Parathyroid adenoma (tissue), 2 donors: ENCODE results near the gene RPS6KC1.
"Not testable (repeated sequence)": the region's sequence is repeated elsewhere in the genome, so short reads cannot be mapped to it uniquely, and the experiment has no call there.

Source experiments
- H2AFZ ChIP-seq: fragments of 300-600 bp; sonication (generic); one replicate; pipeline ENCODE4 v1.7.0; 2017; ENCODE audit warnings: antibody characterized with exemption, mild to moderate bottlenecking
- H3K27ac ChIP-seq: fragments of 300-600 bp; sonication (generic); one replicate; pipeline ENCODE4 v1.7.0; 2017
- H3K27me3 ChIP-seq: fragments of 300-600 bp; sonication (generic); one replicate; pipeline ENCODE4 v1.7.0; 2017; ENCODE audit warnings: low read length; ENCODE audit not compliant: control insufficient read depth, insufficient read depth
- H3K36me3 ChIP-seq: fragments of 300-600 bp; sonication (generic); one replicate; pipeline ENCODE4 v1.7.0; 2017; ENCODE audit warnings: low read length; ENCODE audit not compliant: control insufficient read depth, insufficient read depth
- H3K4me1 ChIP-seq: fragments of 300-600 bp; sonication (generic); one replicate; pipeline ENCODE4 v1.7.0; 2017; ENCODE audit warnings: control low read depth
- H3K4me2 ChIP-seq: fragments of 300-600 bp; sonication (generic); one replicate; pipeline ENCODE4 v1.7.0; 2017; ENCODE audit warnings: low read length
- H3K4me3 ChIP-seq: fragments of 300-600 bp; sonication (generic); one replicate; pipeline ENCODE4 v1.7.0; 2017; ENCODE audit warnings: low read depth, low read length
- H3K79me2 ChIP-seq: fragments of 300-600 bp; sonication (generic); one replicate; pipeline ENCODE4 v1.7.0; 2017; ENCODE audit warnings: control low read depth
- H3K9ac ChIP-seq: fragments of 300-600 bp; sonication (generic); one replicate; pipeline ENCODE4 v1.7.0; 2017; ENCODE audit warnings: mild to moderate bottlenecking
- H3K9me3 ChIP-seq: fragments of 300-600 bp; sonication (generic); one replicate; pipeline ENCODE4 v1.7.0; 2017; ENCODE audit warnings: low read length; ENCODE audit not compliant: control insufficient read depth
- CTCF ChIP-seq: fragments of 300-600 bp; sonication (generic); IDR thresholded peaks from one replicate; pipeline ENCODE4 v1.7.0; 2017; ENCODE audit warnings: antibody characterized with exemption, mild to moderate bottlenecking
- donor health status: primary hyperparathyroidism.

RPS6KC1 gene

GRCh38 chr1:213154056-213154685, 103.1 kb downstream of the RPS6KC1 start:
- Histone ChIP-seq H3K4me1 (no peaks in the 10 kb centered on the region), H3K27ac (no peak overlapping the region), H3K9me3 (no peaks in the 10 kb centered on the region), H3K4me2 (no peak overlapping the region), H3K36me3 (no peaks in the 10 kb centered on the region), H2AFZ (no peak overlapping the region), H3K27me3 (no peaks in the 10 kb centered on the region), H3K9ac (no peak overlapping the region), H3K79me2 (no peaks in the 10 kb centered on the region), H3K4me3 (no peak overlapping the region)
- no peak for TF ChIP-seq CTCF

- H2AFZ ChIP-seq = no peak overlapping the region
- H3K27ac ChIP-seq = no peak overlapping the region
- no peak overlapping the region for H3K4me3 ChIP-seq
- no peaks in the 10 kb centered on the region for H3K4me1 ChIP-seq
- H3K27me3 ChIP-seq = no peaks in the 10 kb centered on the region
- no peaks in the 10 kb centered on the region for H3K79me2 ChIP-seq
- H3K36me3 ChIP-seq = no peaks in the 10 kb centered on the region
- H3K9me3 ChIP-seq = no peaks in the 10 kb centered on the region
- no peak overlapping the region for H3K4me2 ChIP-seq
- H3K9ac ChIP-seq = no peak overlapping the region
- no peak for TF ChIP-seq CTCF
Observed at GRCh38 chr1:213159376-213159775, 108.3 kb downstream of the RPS6KC1 start.

- not testable (repeated sequence) for H3K27me3 ChIP-seq, H3K9me3 ChIP-seq, H3K9ac ChIP-seq, H3K4me1 ChIP-seq, H3K27ac ChIP-seq, H2AFZ ChIP-seq, H3K36me3 ChIP-seq, H3K4me3 ChIP-seq, H3K4me2 ChIP-seq, H3K79me2 ChIP-seq
Observed at GRCh38 chr1:213160442-213160841, 109.4 kb downstream of the RPS6KC1 start.

GRCh38 chr1:213162338-213162737, 111.3 kb downstream of the RPS6KC1 start:
- Histone ChIP-seq H3K36me3 (no peaks in the 10 kb centered on the region), H3K4me2 (no peak overlapping the region), H3K9ac (no peak overlapping the region), H2AFZ (no peak overlapping the region), H3K27me3 (no peaks in the 10 kb centered on the region), H3K4me3 (no peak overlapping the region), H3K4me1 (no peaks in the 10 kb centered on the region), H3K79me2 (no peaks in the 10 kb centered on the region), H3K9me3 (no peaks in the 10 kb centered on the region), H3K27ac (no peak overlapping the region)
- no peak for TF ChIP-seq CTCF

GRCh38 chr1:213162862-213163261, 111.8 kb downstream of the RPS6KC1 start:
- no peak overlapping the region for H3K4me3 ChIP-seq
- no peaks in the 10 kb centered on the region for H3K9me3 ChIP-seq
- H3K4me2 ChIP-seq = no peak overlapping the region
- TF ChIP-seq CTCF = no peak
- H3K27me3 ChIP-seq = no peaks in the 10 kb centered on the region
- no peaks in the 10 kb centered on the region for H3K4me1 ChIP-seq
- H3K36me3 ChIP-seq = no peaks in the 10 kb centered on the region
- no peak overlapping the region for H3K27ac ChIP-seq
- no peak overlapping the region for H2AFZ ChIP-seq
- no peaks in the 10 kb centered on the region for H3K79me2 ChIP-seq
- no peak overlapping the region for H3K9ac ChIP-seq
